Testis (tissue), 2 donors: ENCODE data around the gene FAM171A2.

Experiments used
- POLR2A ChIP-seq: fragments of 450-650 bp; IDR thresholded peaks from one replicate; pipeline ENCODE4 v1.6.1; 2017; ENCODE audit warnings: antibody characterized with exemption, mild to moderate bottlenecking, moderate library complexity
- TF ChIP-seq, protein P1 (sequence below), 3 experiments: fragments of 450-650 bp in 2 of 3; fragments of 200-600 bp in 1 of 3; sonication (generic) in 1 of 3; IDR thresholded peaks; one replicate each; pipeline ENCODE4 v1.5.1; 2016 to 2019; ENCODE audit warnings: antibody characterized with exemption in 3 of 3, mild to moderate bottlenecking in 2 of 3, moderate library complexity in 1 of 3

DNA sequence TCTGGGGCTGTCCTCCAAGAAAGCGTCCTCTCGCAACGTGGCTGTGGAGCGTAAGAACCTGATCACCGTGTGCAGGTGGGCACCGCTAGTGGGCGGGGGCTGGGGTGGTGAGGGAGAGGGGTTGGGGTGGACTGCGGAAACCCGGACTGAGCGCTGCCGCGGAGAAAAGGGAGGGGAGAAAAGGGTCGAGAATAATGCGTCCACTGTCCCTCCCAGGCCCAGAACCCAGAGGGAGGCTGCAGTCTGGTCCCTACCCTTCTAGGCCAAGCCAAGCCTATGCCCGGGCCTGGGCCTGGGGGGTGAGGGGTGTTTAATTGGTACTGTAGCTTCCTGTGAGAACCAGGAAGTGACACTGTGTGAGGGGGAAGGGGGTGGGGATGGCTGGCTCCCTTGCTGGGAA is 54.8 kb downstream of the FAM171A2 start:
- TF ChIP-seq, protein P1, sequence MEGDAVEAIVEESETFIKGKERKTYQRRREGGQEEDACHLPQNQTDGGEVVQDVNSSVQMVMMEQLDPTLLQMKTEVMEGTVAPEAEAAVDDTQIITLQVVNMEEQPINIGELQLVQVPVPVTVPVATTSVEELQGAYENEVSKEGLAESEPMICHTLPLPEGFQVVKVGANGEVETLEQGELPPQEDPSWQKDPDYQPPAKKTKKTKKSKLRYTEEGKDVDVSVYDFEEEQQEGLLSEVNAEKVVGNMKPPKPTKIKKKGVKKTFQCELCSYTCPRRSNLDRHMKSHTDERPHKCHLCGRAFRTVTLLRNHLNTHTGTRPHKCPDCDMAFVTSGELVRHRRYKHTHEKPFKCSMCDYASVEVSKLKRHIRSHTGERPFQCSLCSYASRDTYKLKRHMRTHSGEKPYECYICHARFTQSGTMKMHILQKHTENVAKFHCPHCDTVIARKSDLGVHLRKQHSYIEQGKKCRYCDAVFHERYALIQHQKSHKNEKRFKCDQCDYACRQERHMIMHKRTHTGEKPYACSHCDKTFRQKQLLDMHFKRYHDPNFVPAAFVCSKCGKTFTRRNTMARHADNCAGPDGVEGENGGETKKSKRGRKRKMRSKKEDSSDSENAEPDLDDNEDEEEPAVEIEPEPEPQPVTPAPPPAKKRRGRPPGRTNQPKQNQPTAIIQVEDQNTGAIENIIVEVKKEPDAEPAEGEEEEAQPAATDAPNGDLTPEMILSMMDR (IDR thresholded peaks at IDR 0.05), result no peak
- TF ChIP-seq POLR2A, result no peak
